GM21528 (cell line): ENCODE data around the gene COX20.

Experiments used
- ATAC-seq: cut with Tn5 transposase; IDR thresholded peaks from one replicate; pipeline ENCODE4 v1.9.1; 2021; ENCODE audit warnings: mild to moderate bottlenecking, moderate library complexity; ENCODE audit not compliant: unreplicated experiment, low FRiP score

COX20 gene

GRCh38 chr1:244868484-244869363 lies 33.3 kb downstream of the COX20 start:
- ATAC-seq, result no peak

GRCh38 chr1:244869364-244869827 lies 33.9 kb downstream of the COX20 start:
- ATAC-seq, result no peak

- no peak for ATAC-seq
Observed at GRCh38 chr1:244869950-244870349, 34.5 kb downstream of the COX20 start.

- no peak for ATAC-seq
Observed at GRCh38 chr1:244874974-244875579, 39.6 kb downstream of the COX20 start.

- no peak for ATAC-seq
Observed at GRCh38 chr1:244876228-244876910, 40.9 kb downstream of the COX20 start.

- no peak for ATAC-seq
Observed at GRCh38 chr1:244878681-244879080, 43.2 kb downstream of the COX20 start.

GRCh38 chr1:244881552-244882280 lies 46.3 kb downstream of the COX20 start:
- ATAC-seq, result no peak

- ATAC-seq, result no peak
Observed at GRCh38 chr1:244887281-244887680, 51.8 kb downstream of the COX20 start.

- ATAC-seq, result no peak
Observed at GRCh38 chr1:244893836-244894235, 58.4 kb downstream of the COX20 start.
